ENCODE data around the gene DDX24. TPM values are rescaled to one million over a fixed set of nuclear protein-coding genes. Genes with fewer than 3 reads are reported as not detected.
A peak's percentile ranks its signal among the peaks of the same experiment; 100 is the strongest.

The DDX24 gene
- total and polyA plus RNA-seq, 9 of the 15 experiments (the other 6 are each of a cell fraction or from before 2014, with no cell fraction given) = 82.4 to 175 (median 122) TPM

GRCh38 chr14:94098326-94098992 is 17.5 kb upstream of the DDX24 start:
- H3K4me1 ChIP-seq (replicated peaks in 1 of 2; ENCODE audit: control insufficient read depth in 2 of 2, insufficient read depth in 2 of 2, low read length in 2 of 2) = no peaks in the 10 kb centered on the region
- no peaks in the 10 kb centered on the region for H3K9me3 ChIP-seq (replicated peaks; ENCODE audit: control insufficient read depth, insufficient read depth, low read depth, low read length)
- H4K20me1 ChIP-seq (replicated peaks; ENCODE audit: control insufficient read depth, insufficient read depth, low read length) = no peaks in the 10 kb centered on the region
- H3K4me2 ChIP-seq (ENCODE audit: insufficient read depth, low read length) = no peak overlapping the region
- DNase-seq (ENCODE audit: extremely low read depth in 1 of 4, low spot score in 3 of 4) (no peak), FAIRE-seq (no peak), ATAC-seq (no peak)
- no peaks in the 10 kb centered on the region for H3K79me2 ChIP-seq (ENCODE audit: control insufficient read depth, insufficient read depth, low read length)
- no peak overlapping the region for H3K27ac ChIP-seq (ENCODE audit: extremely low read depth, low read depth, low read length)
- in situ Hi-C loops (cut with MboI) = no loop called here
- intact Hi-C loops (cut with micrococcal nuclease) = no loop called here
- ChIA-PET POLR2A (interaction anchor here (0.6 to 0.7 kb wide), 2 partner anchors 388 to 451 kb away, joined by 3 read pairs; no protein-coding TSS in a partner anchor), CTCF (ENCODE audit: low intra/inter-chr PET ratio) (no interaction called here)
- no peaks in the 10 kb centered on the region for H3K27me3 ChIP-seq (ENCODE audit: control insufficient read depth in 2 of 2, insufficient read depth in 2 of 2, low read length in 2 of 2)
- H2AFZ ChIP-seq (ENCODE audit: low read depth, low read length) = no peak overlapping the region
- BruUV-seq (replicated peaks) = no TSS peak
- H3K9me1 ChIP-seq (ENCODE audit: control insufficient read depth, insufficient read depth, low read length) = peaks cover 2% of the 10 kb centered on the region
- H3K36me3 ChIP-seq (ENCODE audit: control insufficient read depth, insufficient read depth, low read length) = no peaks in the 10 kb centered on the region
- TF ChIP-seq ATF3 (IDR thresholded peaks at IDR 0.05) = 0 out of 2 replicates have a peak, but pooled peaks have one; percentile 21
- TF ChIP-seq ATF3 (CRISPR knock-in tag; conservative IDR thresholded peaks at IDR 0.05) = no peak
- TF ChIP-seq, protein P1, sequence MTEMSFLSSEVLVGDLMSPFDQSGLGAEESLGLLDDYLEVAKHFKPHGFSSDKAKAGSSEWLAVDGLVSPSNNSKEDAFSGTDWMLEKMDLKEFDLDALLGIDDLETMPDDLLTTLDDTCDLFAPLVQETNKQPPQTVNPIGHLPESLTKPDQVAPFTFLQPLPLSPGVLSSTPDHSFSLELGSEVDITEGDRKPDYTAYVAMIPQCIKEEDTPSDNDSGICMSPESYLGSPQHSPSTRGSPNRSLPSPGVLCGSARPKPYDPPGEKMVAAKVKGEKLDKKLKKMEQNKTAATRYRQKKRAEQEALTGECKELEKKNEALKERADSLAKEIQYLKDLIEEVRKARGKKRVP (CRISPR knock-in tag; IDR thresholded peaks at IDR 0.05) = no peak
- H3K4me3 ChIP-seq = no peak overlapping the region
- 32% methylated on average over 10 of the region's 10 CpGs for WGBS (ENCODE audit: insufficient coverage, low coverage, missing lambda C conversion rate)
- H3K9ac ChIP-seq (ENCODE audit: insufficient read depth in 1 of 2, low read depth in 2 of 2, low read length in 2 of 2) = no peak overlapping the region
